HG03066 (cell line): Measurements from ENCODE around the gene CDC26.
"Not testable (repeated sequence)": the region's sequence is repeated elsewhere in the genome, so short reads cannot be mapped to it uniquely, and the experiment has no call there.

ENCODE experiments used
- ATAC-seq: cut with Tn5 transposase; IDR thresholded peaks from one replicate; pipeline ENCODE4 v1.9.1; 2021; ENCODE audit warnings: low read depth; ENCODE audit not compliant: unreplicated experiment

The CDC26 gene

DNA sequence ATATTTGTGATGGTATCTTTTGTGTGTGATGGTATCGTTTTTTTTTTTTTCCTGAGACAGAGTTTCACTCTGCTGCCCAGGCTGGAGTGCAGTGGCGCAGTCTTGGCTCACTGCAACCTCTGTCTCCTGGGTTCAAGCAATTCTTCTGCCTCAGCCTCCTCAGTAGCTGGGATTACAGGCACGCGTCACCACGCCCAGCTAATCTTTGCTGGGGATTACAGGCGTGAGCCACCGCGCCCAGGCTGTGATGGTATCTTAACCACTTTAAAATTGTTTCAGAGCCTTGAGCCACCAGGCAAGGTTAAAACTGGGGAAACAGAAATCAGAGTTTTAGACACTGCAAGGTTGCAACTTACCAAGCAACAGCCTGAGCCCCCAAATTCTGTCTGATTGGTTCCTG lies 20.9 kb upstream of the CDC26 start:
- not testable (repeated sequence) for ATAC-seq

- no peak for ATAC-seq
These were observed 18.0 kb upstream of the CDC26 start for GRCh38 chr9:113293285-113293878.

- no peak for ATAC-seq
These were observed 14.8 kb upstream of the CDC26 start for GRCh38 chr9:113290052-113290607.

DNA sequence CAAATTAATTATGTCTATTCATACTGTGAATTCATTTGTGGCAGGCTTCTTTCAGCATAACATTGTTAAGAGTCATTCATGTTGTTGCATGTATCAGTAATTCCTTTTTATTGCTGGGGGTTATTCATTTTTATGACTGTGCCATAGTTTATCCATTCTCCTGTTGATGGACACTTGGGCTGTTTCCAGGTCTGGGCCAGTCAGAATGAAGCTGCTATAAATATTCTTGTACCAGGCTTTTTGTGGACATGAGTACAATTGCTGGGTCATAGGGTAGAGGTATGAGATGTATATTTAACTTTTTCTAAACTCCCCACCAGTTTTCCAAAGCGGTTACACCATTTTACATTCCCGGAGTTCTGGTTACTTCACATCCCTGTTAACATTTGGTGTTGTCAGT lies 13.7 kb upstream of the CDC26 start:
- no peak for ATAC-seq

- no peak for ATAC-seq
These were observed 6.0 kb upstream of the CDC26 start for GRCh38 chr9:113281356-113281755.

- ATAC-seq, result no peak
These were observed 3.5 kb upstream of the CDC26 start for GRCh38 chr9:113278840-113279239.

DNA sequence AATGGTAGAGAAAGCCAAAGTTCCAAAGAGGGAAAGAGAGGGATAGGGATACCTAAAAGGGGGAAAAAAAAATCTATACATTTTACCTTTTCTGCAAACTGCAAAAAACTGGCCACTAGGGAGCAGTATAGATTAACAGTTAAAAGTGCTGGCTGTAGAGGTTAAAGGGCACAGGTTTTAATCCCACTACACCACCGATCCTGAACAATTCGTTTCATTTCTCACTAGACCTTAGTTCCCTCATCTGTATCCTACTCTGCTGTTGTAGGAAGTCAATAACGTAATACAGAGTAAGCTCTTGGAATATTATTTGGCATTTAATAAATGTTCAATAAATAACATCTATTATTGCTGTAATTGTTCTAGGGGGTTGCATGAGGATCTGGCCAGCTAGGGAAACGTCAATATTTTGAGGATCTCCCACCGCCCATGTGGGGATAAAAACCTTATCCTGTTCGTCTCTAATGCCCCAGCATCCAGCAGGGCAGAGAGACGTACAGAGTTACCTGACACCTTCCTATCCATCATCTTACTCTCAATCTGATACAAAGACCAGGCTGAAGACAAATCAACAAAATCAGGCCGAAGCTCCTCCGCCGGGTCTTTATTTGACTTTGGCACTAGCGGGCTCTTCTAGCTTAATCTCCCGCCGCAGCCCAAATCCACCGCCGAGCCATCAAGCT lies 757 bp downstream of the CDC26 start:
- peak; percentile 4 for ATAC-seq

GRCh38 chr9:113269871-113270270 lies 5.5 kb downstream of the CDC26 start:
- no peak for ATAC-seq

- no peak for ATAC-seq
These were observed 6.0 kb downstream of the CDC26 start for GRCh38 chr9:113269355-113269754.

GRCh38 chr9:113267911-113268566 lies 7.3 kb downstream of the CDC26 start:
- ATAC-seq, result no peak

DNA sequence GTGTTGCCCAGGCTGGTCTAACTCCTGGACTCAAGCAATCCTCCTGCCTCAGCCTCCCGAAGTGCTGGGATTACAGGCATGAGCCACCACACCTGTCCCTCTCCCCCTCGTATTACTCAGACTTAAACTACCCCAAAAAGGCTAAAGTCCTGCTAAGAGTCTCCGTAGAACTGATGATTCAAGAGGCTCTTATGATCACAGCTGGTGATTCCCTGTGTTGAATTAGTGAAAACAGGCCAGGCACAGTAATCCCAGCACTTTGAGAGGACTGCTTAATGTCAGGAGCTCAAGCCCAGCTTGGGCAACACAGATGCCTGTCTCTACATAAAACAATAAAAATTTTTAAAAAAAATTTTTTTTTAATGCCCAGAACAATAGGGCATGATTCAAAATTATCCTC lies 9.2 kb downstream of the CDC26 start:
- ATAC-seq, result no peak

DNA sequence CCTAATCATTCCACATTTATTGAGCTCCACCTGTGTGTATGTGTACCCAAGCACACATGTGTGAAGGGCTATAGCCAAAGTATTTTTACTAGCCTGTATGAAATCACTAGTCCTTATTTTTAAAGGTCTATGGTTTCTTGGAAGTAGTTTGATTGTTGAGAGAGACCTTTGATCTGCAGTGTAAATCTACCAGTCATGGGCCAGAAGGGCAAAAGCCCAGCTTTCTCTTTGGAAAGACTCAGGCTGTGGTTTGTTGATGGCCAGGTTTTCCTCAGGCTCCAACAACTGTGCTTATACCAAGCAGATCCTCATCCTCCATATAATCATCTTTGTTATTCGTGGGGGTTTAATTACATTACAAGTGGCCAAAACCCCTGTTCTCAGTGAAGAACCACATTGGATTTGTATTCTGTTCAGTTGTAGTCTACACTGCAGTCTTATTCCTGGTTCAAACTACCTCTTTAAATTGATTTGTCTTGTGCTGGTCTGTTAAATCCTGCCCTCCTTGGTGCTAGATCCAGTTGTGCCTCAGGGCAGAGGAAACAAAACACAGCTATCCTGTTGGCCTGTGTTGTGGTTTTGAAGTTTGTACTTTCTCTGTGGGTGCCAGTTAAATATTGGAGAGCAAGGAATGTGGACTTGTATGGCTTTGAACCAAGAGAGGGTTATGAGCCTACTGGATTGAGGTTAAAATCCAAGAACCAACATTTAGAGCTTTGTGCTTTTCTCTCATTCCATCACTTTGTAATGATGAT lies 13.3 kb downstream of the CDC26 start:
- no peak for ATAC-seq

DNA sequence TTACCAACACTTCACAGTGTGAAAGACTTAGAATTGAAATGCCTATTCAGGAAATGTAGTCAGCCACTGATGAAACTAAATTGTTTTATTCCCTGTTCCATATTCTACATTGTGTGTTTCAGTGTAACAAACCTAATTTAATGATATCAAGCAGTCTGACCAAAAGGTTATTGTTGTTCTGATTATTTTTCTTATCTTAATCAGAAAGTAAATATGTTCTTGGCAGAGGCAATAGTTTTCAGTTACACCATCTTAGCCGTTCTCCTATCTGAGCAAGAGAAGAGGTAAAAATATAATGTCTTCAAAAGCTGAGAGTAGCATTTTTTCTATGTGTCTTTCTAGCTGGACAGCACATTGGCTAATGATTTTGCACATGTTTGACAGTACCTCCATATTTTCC lies 17.1 kb downstream of the CDC26 start:
- ATAC-seq, result no peak

DNA sequence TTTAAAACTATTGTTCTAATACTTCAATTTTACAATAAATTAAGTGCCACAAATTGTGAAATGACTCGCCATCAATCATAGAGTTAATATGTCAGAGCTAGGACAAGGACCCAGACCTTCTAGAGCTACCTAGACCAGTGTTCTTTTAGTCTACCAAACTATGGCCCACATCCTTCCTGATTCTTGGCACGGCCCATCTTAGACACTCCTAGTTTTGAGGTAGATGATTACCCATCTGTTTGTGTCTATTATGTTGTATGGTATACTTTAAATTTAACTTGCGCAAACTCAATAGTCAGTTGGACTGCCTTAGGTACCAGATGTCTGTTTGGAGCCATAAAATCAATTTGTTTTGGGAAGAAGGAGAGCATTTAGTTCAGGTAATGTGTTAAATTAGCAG lies 17.5 kb downstream of the CDC26 start:
- no peak for ATAC-seq

DNA sequence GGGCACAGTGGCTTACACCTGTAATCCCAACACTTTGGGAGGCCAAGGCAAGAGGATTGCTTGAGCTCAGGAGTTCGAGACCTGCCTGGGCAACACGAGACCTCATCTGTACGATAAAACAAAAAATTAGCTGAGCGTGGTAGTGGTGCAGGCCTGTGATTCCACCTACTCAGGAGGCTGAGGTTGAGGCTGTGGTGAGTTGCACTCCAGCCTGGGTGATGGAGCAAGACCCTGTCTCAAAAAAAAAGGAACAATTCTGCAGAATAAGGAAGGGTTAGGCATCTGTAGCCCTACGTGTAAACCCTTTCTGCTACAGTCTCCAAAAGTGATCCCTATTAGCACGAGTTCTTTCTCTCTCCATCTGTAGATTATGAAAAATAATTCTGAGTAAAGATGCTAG lies 19.9 kb downstream of the CDC26 start:
- no peak for ATAC-seq

GRCh38 chr9:113254991-113255390 lies 20.4 kb downstream of the CDC26 start:
- ATAC-seq, result no peak

- no peak for ATAC-seq
These were observed 24.6 kb downstream of the CDC26 start for GRCh38 chr9:113250807-113251206.

DNA sequence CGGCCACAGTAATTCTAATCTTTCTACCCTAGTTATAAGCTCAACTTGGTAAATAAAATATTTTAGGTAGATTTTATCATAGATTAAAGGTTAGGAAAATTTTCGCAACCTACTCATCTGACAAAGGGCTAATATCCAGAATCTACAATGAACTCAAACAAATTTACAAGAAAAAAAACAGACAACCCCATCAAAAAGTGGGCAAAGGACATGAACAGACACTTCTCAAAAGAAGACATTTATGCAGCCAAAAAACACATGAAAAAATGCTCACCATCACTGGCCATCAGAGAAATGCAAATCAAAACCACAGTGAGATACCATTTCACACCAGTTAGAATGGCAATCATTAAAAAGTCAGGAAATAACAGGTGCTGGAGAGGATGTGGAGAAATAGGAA lies 25.7 kb downstream of the CDC26 start:
- not testable (repeated sequence) for ATAC-seq

- no peak for ATAC-seq
These were observed 27.7 kb downstream of the CDC26 start for GRCh38 chr9:113247640-113248039.

- ATAC-seq, result no peak
These were observed 28.4 kb downstream of the CDC26 start for GRCh38 chr9:113246928-113247327.

DNA sequence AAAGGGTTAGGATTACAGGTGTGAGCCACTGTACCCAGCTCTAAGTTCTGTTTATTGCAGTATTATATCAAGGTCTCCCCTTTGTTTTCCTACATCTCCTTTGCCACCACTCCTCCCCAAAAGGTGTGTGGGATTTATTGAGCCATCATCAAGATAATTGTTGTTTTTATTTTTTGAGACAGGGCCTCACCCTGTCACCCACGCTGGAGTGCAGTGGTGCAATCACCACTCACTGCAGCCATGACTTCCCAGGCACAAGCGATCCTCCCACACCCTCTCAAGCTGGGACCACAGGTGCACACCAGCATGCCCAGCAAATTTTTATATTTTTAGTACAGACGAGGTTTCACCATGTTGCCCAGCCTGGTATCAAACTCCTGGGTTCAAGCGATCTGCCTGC lies 29.5 kb downstream of the CDC26 start:
- no peak for ATAC-seq
